Mucosa of descending colon (tissue), 3 donors: Measurements from ENCODE around the gene PKD1L1. TPM values are rescaled to one million over a fixed set of nuclear protein-coding genes. Genes with fewer than 3 reads are reported as not detected.
A peak's percentile ranks its signal among the peaks of the same experiment; 100 is the strongest.
"Not testable (repeated sequence)": the region's sequence is repeated elsewhere in the genome, so short reads cannot be mapped to it uniquely, and the experiment has no call there.

ENCODE experiments used
- ATAC-seq: fragments of 200-7000 bp; cut with Tn5 transposase; one replicate; pipeline ENCODE4 v1.9.1; 2020; ENCODE audit warnings: mild to moderate bottlenecking, moderate library complexity
- DNase-seq, 3 donors: peaks; one replicate each; pipeline ENCODE4 v3.0.0-alpha.2; 2020
- H3K36me3 ChIP-seq: fragments of 200-600 bp; one replicate; pipeline ENCODE4 v1.8.0; 2021; ENCODE audit warnings: low read depth, mild to moderate bottlenecking
- H3K4me1 ChIP-seq: fragments of 200-600 bp; one replicate; pipeline ENCODE4 v1.8.0; 2021; ENCODE audit warnings: low read depth, mild to moderate bottlenecking
- H3K4me3 ChIP-seq: fragments of 200-600 bp; one replicate; pipeline ENCODE4 v1.8.0; 2021; ENCODE audit warnings: mild to moderate bottlenecking
- H3K9me3 ChIP-seq: fragments of 200-600 bp; one replicate; pipeline ENCODE4 v1.8.0; 2021; ENCODE audit warnings: mild to moderate bottlenecking
- CTCF ChIP-seq: fragments of 200-600 bp; IDR thresholded peaks from one replicate; pipeline ENCODE4 v1.8.0; 2022; ENCODE audit warnings: antibody characterized with exemption, mild to moderate bottlenecking
- intact Hi-C, 2 donors: fragments of 100-400 bp; cut with DNase I in 1 of 2; cut with micrococcal nuclease in 1 of 2; formaldehyde crosslinking; loops; one replicate each; pipeline versions ENCODE4 v1.11.0 to v1.11.1; 2022; cut with DNase I, micrococcal nuclease
- total RNA-seq, 3 donors: library from RNA; stranded (reverse); fragmentation: NEBNext Ultra II Directional in 2 of 3; extraction: Animal tissue kit (Norgen Biotek cat#: 25700) in 2 of 3; gene quantifications; one replicate each; pipeline versions ENCODE4 v1.2.1 to v1.2.4, GENCODE V29; 2021 to 2023
- donor health status: DM: no; HTN: no; CAD: no; lungs with moderate emphysema.
- donor health status: DM: no; HTN: no; CAD: no.
- donor health status: DM: no; HTN: yes; CAD: no.

PKD1L1 gene
- total RNA-seq, 3 donors from 2014 or later = 0.60 to 0.95 (median 0.61) TPM

GRCh38 chr7:47946581-47947354, 1.5 kb downstream of the PKD1L1 start:
- intact Hi-C loops = loop anchor here in 1 of 2 donors (5.0 kb wide), 1 partner anchor 166 kb away; no protein-coding TSS in a partner anchor
- Histone ChIP-seq H3K4me3 (no peak overlapping the region), H3K9me3 (no peaks in the 10 kb centered on the region), H3K36me3 (no peaks in the 10 kb centered on the region), H3K4me1 (peaks cover 8% of the 10 kb centered on the region)
- DNase-seq (no peak), ATAC-seq (no peak)
- no peak for TF ChIP-seq CTCF

GRCh38 chr7:47945261-47946015, 2.8 kb downstream of the PKD1L1 start:
- H3K9me3 ChIP-seq = no peaks in the 10 kb centered on the region
- H3K36me3 ChIP-seq = no peaks in the 10 kb centered on the region
- ATAC-seq (no peak), DNase-seq (peak in 2 of 3 donors; percentile 83 to 98)
- TF ChIP-seq CTCF = peak; percentile 64
- intact Hi-C loops = loop anchor here (2.0 to 5.0 kb wide), 2 partner anchors 165 to 167 kb away; no protein-coding TSS in a partner anchor
- H3K4me1 ChIP-seq = peaks cover 11% of the 10 kb centered on the region
- H3K4me3 ChIP-seq = no peak overlapping the region

GRCh38 chr7:47944536-47945260, 3.6 kb downstream of the PKD1L1 start:
- no peak for TF ChIP-seq CTCF
- Histone ChIP-seq H3K36me3 (no peaks in the 10 kb centered on the region), H3K9me3 (no peaks in the 10 kb centered on the region), H3K4me1 (peaks cover 15% of the 10 kb centered on the region), H3K4me3 (no peak overlapping the region)
- intact Hi-C loops = loop anchor here (2.0 to 5.0 kb wide), 2 partner anchors 166 to 168 kb away; no protein-coding TSS in a partner anchor
- ATAC-seq (no peak), DNase-seq (no peak)

- Histone ChIP-seq H3K36me3 (no peaks in the 10 kb centered on the region), H3K9me3 (no peaks in the 10 kb centered on the region), H3K4me1 (peaks cover 18% of the 10 kb centered on the region), H3K4me3 (no peak overlapping the region)
- intact Hi-C loops = loop anchor here in 1 of 2 donors (2.0 kb wide), 1 partner anchor 167 kb away; no protein-coding TSS in a partner anchor
- ATAC-seq (no peak), DNase-seq (no peak)
- TF ChIP-seq CTCF = no peak
These were observed 4.4 kb downstream of the PKD1L1 start for GRCh38 chr7:47943676-47944474.

- H3K36me3 ChIP-seq, DNase-seq, H3K4me3 ChIP-seq, H3K9me3 ChIP-seq, intact Hi-C loops, ATAC-seq: not testable (repeated sequence)
- H3K4me1 ChIP-seq = peaks cover 20% of the 10 kb centered on the region
These were observed 5.6 kb downstream of the PKD1L1 start for GRCh38 chr7:47942651-47943050.
